GM10266 (cell line): ENCODE data around the gene ASXL1.

Source experiments
- DNase-seq: peaks from one replicate; pipeline ENCODE4 v3.0.0; 2012; ENCODE audit errors: extremely low spot score
- TF ChIP-seq, protein P1 (sequence below): IDR thresholded peaks from 2 replicates; pipeline ENCODE4 v1.5.1; 2012; ENCODE audit warnings: mild to moderate bottlenecking, low read depth; ENCODE audit not compliant: control insufficient read depth, insufficient read depth; ENCODE audit errors: missing control alignments

Gene ASXL1

DNA sequence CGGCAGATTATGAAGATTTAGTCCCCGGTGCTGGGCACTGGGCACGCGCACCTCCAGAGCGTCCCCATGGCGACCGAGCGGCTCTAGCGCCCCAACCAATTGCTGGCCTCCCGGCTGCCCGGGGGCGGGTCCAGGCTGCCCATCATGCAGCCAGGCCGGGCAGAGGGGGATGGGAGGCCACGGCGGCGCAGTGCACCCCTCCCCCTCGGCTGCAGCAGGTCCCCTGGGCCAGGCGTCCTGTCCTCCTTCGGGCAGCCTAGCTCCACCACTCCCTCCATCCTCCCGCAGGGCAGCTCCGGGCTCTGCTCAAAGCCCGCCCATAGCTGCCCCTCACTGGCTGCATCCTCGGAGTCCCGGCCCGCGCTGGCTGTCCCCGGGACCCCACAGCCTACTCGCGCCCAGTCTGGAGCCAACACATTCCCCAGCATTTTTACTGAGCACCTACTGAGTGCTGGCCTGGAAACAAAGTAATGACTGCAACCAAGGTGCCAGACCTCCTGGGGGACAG, 99.4 kb downstream of the ASXL1 start:
- DNase-seq: peak; percentile 90
- TF ChIP-seq, protein P1, sequence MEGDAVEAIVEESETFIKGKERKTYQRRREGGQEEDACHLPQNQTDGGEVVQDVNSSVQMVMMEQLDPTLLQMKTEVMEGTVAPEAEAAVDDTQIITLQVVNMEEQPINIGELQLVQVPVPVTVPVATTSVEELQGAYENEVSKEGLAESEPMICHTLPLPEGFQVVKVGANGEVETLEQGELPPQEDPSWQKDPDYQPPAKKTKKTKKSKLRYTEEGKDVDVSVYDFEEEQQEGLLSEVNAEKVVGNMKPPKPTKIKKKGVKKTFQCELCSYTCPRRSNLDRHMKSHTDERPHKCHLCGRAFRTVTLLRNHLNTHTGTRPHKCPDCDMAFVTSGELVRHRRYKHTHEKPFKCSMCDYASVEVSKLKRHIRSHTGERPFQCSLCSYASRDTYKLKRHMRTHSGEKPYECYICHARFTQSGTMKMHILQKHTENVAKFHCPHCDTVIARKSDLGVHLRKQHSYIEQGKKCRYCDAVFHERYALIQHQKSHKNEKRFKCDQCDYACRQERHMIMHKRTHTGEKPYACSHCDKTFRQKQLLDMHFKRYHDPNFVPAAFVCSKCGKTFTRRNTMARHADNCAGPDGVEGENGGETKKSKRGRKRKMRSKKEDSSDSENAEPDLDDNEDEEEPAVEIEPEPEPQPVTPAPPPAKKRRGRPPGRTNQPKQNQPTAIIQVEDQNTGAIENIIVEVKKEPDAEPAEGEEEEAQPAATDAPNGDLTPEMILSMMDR: no peak

DNA sequence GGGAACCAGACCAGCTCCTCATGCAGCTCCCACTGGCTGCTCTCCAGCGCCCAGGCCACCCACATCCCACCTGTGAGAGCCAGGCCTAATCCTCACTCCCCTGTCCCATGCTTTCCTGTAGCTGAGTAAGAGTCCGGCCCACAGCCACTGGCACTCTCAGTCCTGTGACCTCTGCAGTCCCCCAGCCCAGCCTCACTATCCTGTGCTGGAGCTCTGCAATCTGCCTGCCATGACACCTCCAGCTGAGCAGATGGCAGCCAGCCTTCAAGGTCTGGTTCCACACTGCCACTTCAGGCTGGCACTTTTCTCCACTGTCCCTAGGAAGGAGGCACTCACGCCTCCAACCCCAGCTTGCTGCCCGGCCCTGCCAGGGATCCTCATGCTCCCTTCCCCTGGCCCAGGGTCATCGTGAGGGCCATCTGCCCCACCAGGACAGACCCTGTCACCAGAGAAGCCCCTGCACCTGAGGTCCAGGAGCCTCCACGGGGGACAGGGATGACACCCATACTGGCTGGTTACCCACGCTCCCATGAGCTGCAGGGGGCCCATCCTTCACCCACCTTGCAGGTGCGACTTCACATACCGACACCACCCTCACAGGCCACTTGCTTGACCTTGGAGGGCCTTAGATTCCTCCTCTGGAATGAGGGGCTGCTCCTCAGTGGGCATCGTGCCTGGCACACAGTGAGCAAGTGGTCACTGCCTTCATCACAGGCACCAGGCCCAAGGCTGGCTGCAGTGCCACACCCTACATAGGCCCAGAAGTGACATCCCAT, 100.1 kb downstream of the ASXL1 start:
- no peak for DNase-seq
- TF ChIP-seq, protein P1: no peak

DNA sequence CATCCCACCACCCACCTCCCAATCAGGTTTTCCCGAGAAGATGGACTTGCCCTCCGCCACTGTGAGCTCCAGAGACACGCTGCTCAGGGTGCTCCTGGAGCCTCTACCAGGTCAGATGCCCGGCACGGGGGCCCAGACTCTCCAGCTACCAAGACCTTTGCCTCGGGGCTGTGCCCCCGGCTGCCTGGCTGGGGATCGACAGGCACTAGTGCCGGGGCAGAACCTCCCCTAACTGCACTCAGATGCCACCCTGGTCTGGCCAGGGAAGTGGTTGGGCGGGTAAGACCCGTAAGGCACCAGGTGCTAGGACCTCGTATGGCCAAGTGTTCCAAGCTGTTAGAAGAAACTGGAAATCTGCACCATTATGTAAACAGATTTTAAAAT, 100.7 kb downstream of the ASXL1 start:
- TF ChIP-seq, protein P1: no peak
- DNase-seq: no peak

DNA sequence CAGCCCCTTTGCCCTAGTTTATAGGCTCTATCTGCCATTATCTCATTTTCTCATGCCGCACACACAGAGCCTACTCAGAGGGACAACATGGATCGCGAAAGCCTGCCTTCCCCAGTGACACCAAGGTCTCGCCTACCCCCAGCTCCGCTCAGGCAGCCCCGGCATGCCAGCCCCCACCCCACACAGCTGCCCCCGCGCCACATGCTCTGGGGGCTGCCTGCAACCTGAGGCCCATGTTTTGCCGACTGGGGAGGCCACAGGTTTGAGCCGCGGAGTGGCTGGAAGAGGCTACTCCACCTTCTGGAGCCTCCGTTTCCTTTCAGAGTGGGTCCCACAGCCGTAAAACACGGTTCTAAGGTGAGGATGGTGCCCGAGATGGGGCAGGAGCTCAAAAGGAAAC, 102.1 kb downstream of the ASXL1 start:
- TF ChIP-seq, protein P1: no peak
- DNase-seq: no peak

DNA sequence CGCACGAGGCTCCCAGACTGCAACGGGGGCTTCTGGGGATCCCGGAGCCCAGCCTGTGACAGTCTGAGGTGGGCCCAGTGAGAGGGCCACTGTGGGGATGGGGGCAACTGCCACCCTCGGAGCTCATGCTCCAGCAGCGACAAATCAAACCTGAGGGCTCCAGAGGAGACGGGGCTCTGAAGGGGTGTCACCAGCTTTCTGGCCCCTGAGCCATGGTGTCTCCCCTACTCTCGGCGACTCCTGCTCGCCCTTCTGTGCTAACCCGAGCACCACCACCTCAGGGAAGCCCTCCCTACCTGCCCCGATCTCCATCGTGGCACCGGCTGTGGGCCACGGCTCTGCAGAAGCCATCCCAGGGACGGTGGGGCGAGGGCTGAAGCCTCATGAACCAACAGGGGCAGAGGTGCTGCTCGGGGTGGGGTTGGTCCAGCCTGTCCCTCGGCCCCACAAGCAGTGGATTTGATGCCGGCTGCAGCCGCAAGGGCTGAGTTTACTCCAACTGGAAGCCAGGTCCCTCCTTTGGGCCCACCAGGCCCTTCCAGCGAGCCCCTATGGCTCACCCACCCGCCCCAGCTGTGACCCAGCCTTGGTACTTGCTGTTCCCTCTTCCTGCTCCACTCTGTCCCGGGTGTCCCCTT, 102.7 kb downstream of the ASXL1 start:
- no peak for DNase-seq
- TF ChIP-seq, protein P1: no peak

DNA sequence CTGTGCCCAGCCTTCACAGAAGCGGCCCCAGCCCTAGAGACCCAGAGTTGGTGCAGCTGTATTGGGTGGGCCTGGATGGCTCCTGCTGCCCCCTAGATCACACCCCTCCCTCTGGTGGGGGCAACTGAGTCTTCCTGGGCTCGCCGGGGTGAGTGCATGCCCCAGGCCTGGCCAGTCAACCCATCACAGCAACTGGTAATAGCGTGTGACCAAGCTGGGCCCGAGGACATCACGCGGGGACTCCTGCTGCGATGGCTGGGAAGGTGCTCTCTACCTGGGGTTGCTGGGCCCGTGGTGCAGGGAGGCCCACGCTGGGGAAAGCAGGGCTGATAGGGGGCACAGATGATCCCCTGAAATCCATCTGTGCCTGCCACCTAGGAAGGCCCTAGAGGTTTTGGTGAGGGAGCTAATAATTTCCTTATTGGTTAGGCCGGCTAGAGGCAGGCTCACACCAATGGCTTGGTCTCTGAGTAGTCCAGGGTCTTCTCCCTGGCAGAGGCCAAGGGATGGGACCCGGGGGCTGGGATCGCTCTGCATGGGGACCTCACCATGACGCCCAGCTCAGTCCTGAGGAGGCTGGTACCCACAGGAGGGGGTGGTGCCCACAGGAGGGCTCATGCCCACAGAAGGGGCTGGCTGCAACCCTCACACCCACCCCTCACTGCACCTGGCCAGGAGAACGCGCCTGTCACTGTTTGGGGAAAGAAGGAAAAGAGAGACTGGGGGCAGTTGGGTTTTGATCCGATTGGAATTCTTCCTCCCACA, 103.9 kb downstream of the ASXL1 start:
- TF ChIP-seq, protein P1: no peak
- DNase-seq: no peak
